GM21576 (cell line): ENCODE measurements around the gene DCLK2.

Source experiments
- ATAC-seq: cut with Tn5 transposase; IDR thresholded peaks from one replicate; pipeline ENCODE4 v1.9.1; 2021; ENCODE audit warnings: mild to moderate bottlenecking, moderate library complexity; ENCODE audit not compliant: unreplicated experiment

The DCLK2 gene

GRCh38 chr4:150115851-150116250, 37.6 kb downstream of the DCLK2 start:
- no peak for ATAC-seq

GRCh38 chr4:150116506-150116905, 38.3 kb downstream of the DCLK2 start:
- ATAC-seq: no peak

- no peak for ATAC-seq
These were observed 38.8 kb downstream of the DCLK2 start for GRCh38 chr4:150117094-150117493.

GRCh38 chr4:150117629-150118028, 39.4 kb downstream of the DCLK2 start:
- no peak for ATAC-seq

DNA sequence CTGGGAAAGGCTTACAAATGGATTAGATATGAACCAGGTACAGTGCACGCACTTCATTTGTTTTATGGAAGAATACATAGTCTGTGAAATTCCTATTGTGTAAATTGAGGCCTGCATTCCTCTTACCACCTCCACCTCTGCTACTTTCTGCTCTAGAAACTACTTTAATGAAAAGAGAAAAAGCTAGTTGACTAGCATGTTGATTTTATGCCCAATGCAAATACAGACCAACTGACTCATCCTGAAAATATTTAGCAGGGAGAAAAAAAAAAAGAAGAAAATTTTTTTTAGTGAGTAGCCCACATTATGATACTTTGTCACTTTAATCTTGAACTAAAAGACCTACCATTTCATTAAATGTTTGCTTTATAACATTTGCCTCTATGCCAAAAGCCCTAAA, 41.2 kb downstream of the DCLK2 start:
- no peak for ATAC-seq

DNA sequence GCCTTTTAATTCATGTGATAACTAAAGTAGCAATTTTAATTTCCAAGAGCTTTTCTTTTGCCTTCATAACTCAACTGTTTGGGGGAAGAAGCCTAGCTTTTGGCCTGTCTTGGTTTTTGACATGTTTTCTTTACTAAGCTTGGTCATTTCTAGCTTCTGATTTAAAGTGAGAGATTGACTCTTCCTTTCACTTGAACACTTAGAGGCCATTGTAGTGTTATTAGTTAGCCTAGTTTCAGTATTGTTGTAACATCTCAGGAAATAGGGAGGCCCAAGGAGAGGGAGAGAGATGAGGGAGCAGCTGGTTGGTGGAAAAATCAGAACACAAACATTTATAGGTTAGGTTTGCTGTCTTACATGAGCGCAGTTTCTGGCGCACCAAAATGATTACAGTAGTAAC, 44.8 kb downstream of the DCLK2 start:
- ATAC-seq: no peak

DNA sequence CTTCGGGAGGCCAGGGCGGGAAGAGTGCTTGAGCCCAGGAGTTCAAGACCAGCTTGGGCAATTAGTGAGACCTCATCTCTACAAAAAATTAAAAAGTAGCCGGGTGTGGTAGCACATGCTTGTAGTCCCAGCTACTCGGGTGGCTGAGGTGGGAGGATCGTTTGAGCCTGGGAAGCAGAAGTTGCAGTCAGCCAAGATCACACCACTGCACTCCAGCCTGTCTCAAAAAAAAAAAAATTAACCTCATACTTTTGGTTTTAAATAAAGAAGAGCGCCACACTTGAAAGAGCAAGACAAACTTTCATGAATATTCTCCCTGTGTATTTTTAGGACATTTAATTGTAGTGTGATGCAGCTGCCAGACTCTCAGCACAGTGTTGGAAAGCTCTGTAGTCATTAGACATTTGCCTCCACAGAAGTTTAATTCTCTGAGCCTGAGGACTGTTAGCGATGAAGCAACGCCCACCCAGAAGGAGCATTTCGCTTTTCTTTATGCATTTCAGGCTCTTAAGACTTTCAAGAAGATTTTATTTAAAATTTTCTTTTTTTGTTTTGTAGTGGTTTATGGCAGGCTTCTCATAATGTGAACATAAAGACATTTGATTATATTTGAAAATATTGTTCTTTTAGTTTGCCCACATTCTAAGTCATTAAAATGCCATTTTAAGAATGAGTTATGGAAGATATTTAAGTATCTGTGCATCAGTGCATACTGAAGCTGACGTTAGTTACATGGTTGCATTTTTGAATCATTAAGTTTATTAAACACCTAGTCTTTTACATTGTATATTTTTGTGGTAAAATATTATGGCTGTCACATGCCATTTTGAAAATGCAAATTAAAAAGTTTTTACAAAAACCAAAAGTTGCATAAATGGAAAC, 45.8 kb downstream of the DCLK2 start:
- ATAC-seq: no peak

GRCh38 chr4:150126201-150126863, 48.1 kb downstream of the DCLK2 start:
- ATAC-seq: peak; percentile 59

GRCh38 chr4:150126864-150127203, 48.6 kb downstream of the DCLK2 start:
- peak; percentile 73 for ATAC-seq

- ATAC-seq: no peak
These were observed 49.5 kb downstream of the DCLK2 start for GRCh38 chr4:150127757-150128156.

GRCh38 chr4:150130933-150131332, 52.7 kb downstream of the DCLK2 start:
- ATAC-seq: no peak

GRCh38 chr4:150131581-150132228, 53.5 kb downstream of the DCLK2 start:
- no peak for ATAC-seq

DNA sequence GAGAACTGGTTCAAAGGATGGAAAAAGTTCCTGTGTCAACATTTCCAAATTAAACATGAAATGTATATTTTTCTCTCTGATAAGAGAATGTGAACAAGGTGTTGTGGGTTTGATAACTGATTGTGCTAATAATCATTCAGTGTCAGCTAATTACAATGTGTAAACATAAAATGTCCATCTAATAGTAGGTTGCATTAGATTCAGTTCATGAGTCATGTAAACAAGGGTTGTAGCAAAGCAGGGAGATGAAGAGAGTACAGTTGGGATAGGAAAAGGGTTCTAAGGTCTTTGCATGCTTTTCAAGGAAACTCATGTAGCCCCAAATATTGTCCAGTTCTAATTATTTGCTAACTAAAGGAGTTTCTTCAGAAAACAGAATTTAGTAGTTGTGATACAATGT, 55.4 kb downstream of the DCLK2 start:
- no peak for ATAC-seq

- no peak for ATAC-seq
These were observed 57.0 kb downstream of the DCLK2 start for GRCh38 chr4:150135134-150135772.

GRCh38 chr4:150136036-150136435, 57.8 kb downstream of the DCLK2 start:
- ATAC-seq: no peak

- ATAC-seq: no peak
These were observed 58.2 kb downstream of the DCLK2 start for GRCh38 chr4:150136481-150136880.

DNA sequence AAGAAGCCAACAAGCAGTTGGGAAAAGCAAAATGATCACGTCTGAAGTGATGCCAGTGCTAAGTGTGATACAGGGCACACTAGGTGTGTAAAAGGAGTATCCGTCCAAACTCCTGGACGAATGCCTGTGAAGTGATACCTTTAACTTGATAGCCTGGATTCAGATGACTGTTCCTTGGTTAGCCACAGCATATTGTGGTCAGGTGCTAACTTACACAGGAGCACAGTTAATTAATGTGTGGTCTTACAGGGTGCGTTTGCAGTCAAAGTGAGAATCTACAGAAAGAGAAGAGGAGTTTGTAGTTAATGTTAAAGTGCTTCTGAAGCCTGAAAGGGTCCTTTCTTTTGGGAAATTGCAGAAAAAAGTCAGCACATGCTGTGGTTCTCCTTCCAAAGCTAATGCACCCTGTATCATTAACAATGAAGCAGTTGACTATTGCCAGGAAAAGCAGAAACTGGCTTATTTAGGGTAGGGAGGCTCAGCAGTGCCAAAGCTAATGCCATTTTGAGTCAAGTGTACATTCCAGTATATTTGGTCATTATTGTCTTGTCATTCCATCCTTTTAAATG, 61.1 kb downstream of the DCLK2 start:
- ATAC-seq: no peak

- no peak for ATAC-seq
These were observed 62.6 kb downstream of the DCLK2 start for GRCh38 chr4:150140774-150141400.

DNA sequence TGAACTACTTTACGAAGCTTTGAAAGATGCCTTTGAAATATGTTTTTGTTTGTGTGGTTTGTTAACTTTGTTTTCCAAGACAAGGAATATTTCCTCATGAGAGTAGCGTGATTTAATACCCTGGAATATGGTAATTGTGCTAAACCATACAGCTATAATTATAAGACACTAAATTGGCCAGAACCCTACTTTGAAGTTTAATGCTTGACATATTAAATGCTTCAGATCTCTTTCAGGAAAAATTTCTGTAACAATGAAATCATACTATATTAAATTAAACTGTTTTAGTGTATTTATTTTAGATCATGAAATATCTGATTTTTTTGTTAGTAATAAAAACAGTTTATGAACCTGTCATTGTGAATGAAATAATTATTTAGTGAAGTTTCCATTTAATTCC, 63.5 kb downstream of the DCLK2 start:
- ATAC-seq: no peak

- no peak for ATAC-seq
These were observed 64.6 kb downstream of the DCLK2 start for GRCh38 chr4:150142831-150143230.
